Ovary (tissue), 9 donors: ENCODE data around the gene RDH11. TPM values are rescaled to one million over a fixed set of nuclear protein-coding genes. Genes with fewer than 3 reads are reported as not detected.
A peak's percentile ranks its signal among the peaks of the same experiment; 100 is the strongest.

Experiments used
- DNase-seq, 5 donors: peaks; one replicate each; pipeline ENCODE4 v3.0.0-alpha.2; 2019 to 2020
- H3K27ac ChIP-seq, 2 donors: fragments of 200-600 bp; one replicate each; pipeline versions ENCODE4 v1.5.1 to v1.8.0; 2019 to 2022
- H3K27me3 ChIP-seq: fragments of 200-600 bp; one replicate; pipeline ENCODE4 v1.8.0; 2022
- H3K36me3 ChIP-seq: fragments of 200-600 bp; sonication (generic); one replicate; pipeline ENCODE4 v1.5.1; 2019
- H3K4me1 ChIP-seq: one replicate; pipeline ENCODE4 v1.8.1; 2013; ENCODE audit warnings: mild to moderate bottlenecking, moderate library complexity; ENCODE audit not compliant: insufficient read depth
- H3K4me3 ChIP-seq: fragments of 200-600 bp; sonication (generic); one replicate; pipeline ENCODE4 v1.5.1; 2017
- H3K9me3 ChIP-seq, 2 donors: fragments of 200-600 bp in 1 of 2; sonication (generic) in 1 of 2; one replicate each; pipeline versions ENCODE4 v1.5.1 to v1.8.1; 2013 to 2019; ENCODE audit warnings: mild to moderate bottlenecking in 1 of 2, moderate library complexity in 1 of 2
- EP300 ChIP-seq: sonication (generic); formaldehyde crosslinking; IDR thresholded peaks from one replicate; pipeline ENCODE4 v1.6.1; 2017; ENCODE audit warnings: antibody characterized with exemption
- POLR2A ChIP-seq: fragments of 450-650 bp; IDR thresholded peaks from one replicate; pipeline ENCODE4 v1.6.1; 2017; ENCODE audit warnings: antibody characterized with exemption, mild to moderate bottlenecking, moderate library complexity
- WGBS, 3 donors: extraction: QIAGEN DNeasy Blood & Tissue Kit in 1 of 3; methylation state at CpG; one replicate each; pipeline versions ENCODE4 v1.1.5 to v1.1.7; 2013 to 2017; 5-methylcytosine and 5-hydroxymethylcytosine counted together
- intact Hi-C, 4 donors: fragments of 100-400 bp; cut with DNase I; formaldehyde crosslinking; loops; one replicate each; pipeline versions ENCODE4 v1.11.0 to v1.15.1; 2022 to 2023
- polyA plus RNA-seq, 2 donors: library from polyadenylated mRNA; stranded (reverse); fragments of 200-250 nt in 1 of 2; fragments of 350-450 nt in 1 of 2; fragmentation: Illumina TruSeq in 1 of 2; extraction: RNeasy Lipid Tissue Mini Kit (QIAGEN cat#74804) in 1 of 2; gene quantifications; one replicate each; pipeline ENCODE4 v1.2.3, GENCODE V29; 2013 to 2014
- total RNA-seq, 7 donors: library from RNA; depleted of rRNA in 2 of 7; stranded (reverse); fragments of >200 nt in 2 of 7; fragmentation: NEBNext Ultra II Directional in 3 of 7; extraction: Animal tissue kit (Norgen Biotek cat#: 25700) in 3 of 7; gene quantifications; one replicate each; pipeline versions ENCODE4 v1.1.0 to v1.2.4, GENCODE V29; 2016 to 2023
- TF ChIP-seq, protein P1 (sequence below), 3 donors: fragments of 450-650 bp in 2 of 3; fragments of 200-600 bp in 1 of 3; IDR thresholded peaks; one replicate each; pipeline versions ENCODE4 v1.5.1 to v1.8.0; 2016 to 2022; ENCODE audit warnings: antibody characterized with exemption in 3 of 3, mild to moderate bottlenecking in 1 of 3
- donor health status: DM: no; HTN: no; CAD: no; lungs with moderate emphysema.
- donor health status: DM: no; HTN: no; CAD: no.
- donor health status: Bipolar disorder and iron deficiency.
- donor health status: DM: yes; HTN: yes; CAD: no.
- donor health status: DM: no; HTN: no; CAD: no.
- donor health status: DM: yes; HTN: yes; CAD: no.

RDH11 gene
- total and polyA plus RNA-seq, 9 donors, result 30.3 to 90.0 (median 36.6) TPM

DNA sequence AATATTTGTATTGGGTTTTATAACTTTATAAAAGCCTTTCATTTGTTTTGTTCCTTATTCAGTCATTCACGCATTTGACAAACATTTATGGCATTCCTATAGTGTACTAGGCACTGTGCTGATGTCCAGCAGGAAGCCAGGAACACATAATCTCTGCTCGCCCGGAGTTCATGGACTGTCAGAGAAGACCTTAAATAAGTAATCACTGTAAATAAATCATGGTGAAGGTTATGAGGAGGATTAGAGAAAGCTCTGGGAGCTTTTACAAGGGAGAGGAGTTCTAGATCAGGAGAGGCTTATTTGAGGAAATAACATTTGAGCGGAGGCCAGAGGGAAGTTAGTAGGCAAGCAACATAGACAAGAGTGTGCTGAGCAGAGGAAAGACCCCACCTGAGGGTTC lies 1.4 kb upstream of the RDH11 start:
- no peak overlapping the region for H3K27ac ChIP-seq
- intact Hi-C loops, result no loop called here
- no peaks in the 10 kb centered on the region for H3K27me3 ChIP-seq
- DNase-seq, result no peak
- peaks cover 5% of the 10 kb centered on the region for H3K4me1 ChIP-seq
- TF ChIP-seq EP300, result no peak
- no peak overlapping the region for H3K4me3 ChIP-seq
- WGBS, 3 donors, result 69 to 76% (median 73%) methylated on average over 4 of the region's 4 CpGs
- H3K9me3 ChIP-seq, result no peaks in the 10 kb centered on the region
- H3K36me3 ChIP-seq, result no peaks in the 10 kb centered on the region

GRCh38 chr14:67694791-67695393 lies 672 bp downstream of the RDH11 start:
- H3K36me3 ChIP-seq, result no peaks in the 10 kb centered on the region
- TF ChIP-seq EP300 (no peak), POLR2A (no peak)
- TF ChIP-seq, protein P1, sequence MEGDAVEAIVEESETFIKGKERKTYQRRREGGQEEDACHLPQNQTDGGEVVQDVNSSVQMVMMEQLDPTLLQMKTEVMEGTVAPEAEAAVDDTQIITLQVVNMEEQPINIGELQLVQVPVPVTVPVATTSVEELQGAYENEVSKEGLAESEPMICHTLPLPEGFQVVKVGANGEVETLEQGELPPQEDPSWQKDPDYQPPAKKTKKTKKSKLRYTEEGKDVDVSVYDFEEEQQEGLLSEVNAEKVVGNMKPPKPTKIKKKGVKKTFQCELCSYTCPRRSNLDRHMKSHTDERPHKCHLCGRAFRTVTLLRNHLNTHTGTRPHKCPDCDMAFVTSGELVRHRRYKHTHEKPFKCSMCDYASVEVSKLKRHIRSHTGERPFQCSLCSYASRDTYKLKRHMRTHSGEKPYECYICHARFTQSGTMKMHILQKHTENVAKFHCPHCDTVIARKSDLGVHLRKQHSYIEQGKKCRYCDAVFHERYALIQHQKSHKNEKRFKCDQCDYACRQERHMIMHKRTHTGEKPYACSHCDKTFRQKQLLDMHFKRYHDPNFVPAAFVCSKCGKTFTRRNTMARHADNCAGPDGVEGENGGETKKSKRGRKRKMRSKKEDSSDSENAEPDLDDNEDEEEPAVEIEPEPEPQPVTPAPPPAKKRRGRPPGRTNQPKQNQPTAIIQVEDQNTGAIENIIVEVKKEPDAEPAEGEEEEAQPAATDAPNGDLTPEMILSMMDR (IDR thresholded peaks at IDR 0.05), result no peak
- WGBS, 3 donors, result 1 to 2% (median 1%) methylated on average over 21 of the region's 21 CpGs
- no peaks in the 10 kb centered on the region for H3K9me3 ChIP-seq
- DNase-seq, result peak; percentile 26 to 54 (median 45)
- no peaks in the 10 kb centered on the region for H3K27me3 ChIP-seq
- peaks cover 5% of the 10 kb centered on the region for H3K4me1 ChIP-seq
- intact Hi-C loops, result no loop called here
- H3K4me3 ChIP-seq, result peak overlapping the region; percentile 83
- peak overlapping the region; percentile 10 to 40 for H3K27ac ChIP-seq

GRCh38 chr14:67690011-67690410 lies 5.6 kb downstream of the RDH11 start:
- Histone ChIP-seq H3K4me3 (no peak overlapping the region), H3K4me1 (peaks cover 5% of the 10 kb centered on the region), H3K27me3 (no peaks in the 10 kb centered on the region), H3K36me3 (no peaks in the 10 kb centered on the region), H3K27ac (no peak overlapping the region), H3K9me3 (no peaks in the 10 kb centered on the region)
- no peak for DNase-seq
- TF ChIP-seq EP300 (no peak), POLR2A (no peak)
- TF ChIP-seq, protein P1 (IDR thresholded peaks at IDR 0.05), result no peak
- 92 to 96% (median 96%) methylated on average over 4 of the region's 4 CpGs for WGBS, 3 donors
- intact Hi-C loops, result no loop called here

- H3K36me3 ChIP-seq, result no peaks in the 10 kb centered on the region
- no peaks in the 10 kb centered on the region for H3K9me3 ChIP-seq
- no peaks in the 10 kb centered on the region for H3K4me1 ChIP-seq
- intact Hi-C loops, result no loop called here
- no peak overlapping the region for H3K4me3 ChIP-seq
- DNase-seq, result no peak
- no peak for TF ChIP-seq EP300
- TF ChIP-seq, protein P1 (IDR thresholded peaks at IDR 0.05), result no peak
- TF ChIP-seq POLR2A, result no peak
- no peak overlapping the region for H3K27ac ChIP-seq
- no peaks in the 10 kb centered on the region for H3K27me3 ChIP-seq
These were observed 11.7 kb downstream of the RDH11 start for GRCh38 chr14:67683842-67684241.

GRCh38 chr14:67680941-67681340 lies 14.6 kb downstream of the RDH11 start:
- no peak overlapping the region for H3K4me3 ChIP-seq

More at GRCh38 chr14:67680941-67681340, 14.6 kb downstream of the RDH11 start:
- Histone ChIP-seq H3K36me3 (no peaks in the 10 kb centered on the region), H3K4me1 (no peaks in the 10 kb centered on the region), H3K27me3 (no peaks in the 10 kb centered on the region), H3K27ac (no peak overlapping the region), H3K9me3 (no peaks in the 10 kb centered on the region)
- 87 to 96% (median 95%) methylated on average over 2 of the region's 2 CpGs for WGBS, 3 donors
- DNase-seq, result no peak
- TF ChIP-seq, protein P1 (IDR thresholded peaks at IDR 0.05), result no peak
- TF ChIP-seq EP300, result no peak
- no peak for TF ChIP-seq POLR2A
- intact Hi-C loops, result no loop called here
